HepG2 (cell line): ENCODE data around the gene MPHOSPH8. TPM values are rescaled to one million over a fixed set of nuclear protein-coding genes. Genes with fewer than 3 reads are reported as not detected.

Source experiments
- ATAC-seq: fragments of 200-7000 bp; cut with Tn5 transposase; 3 replicates; pipeline ENCODE4 v1.9.1; 2020; ENCODE audit warnings: mild to moderate bottlenecking, moderate library complexity
- BruUV-seq: library from RNA; stranded (reverse); fragments of 400-500 nt; replicated peaks from 2 replicates; lab custom pipeline; 2021; lab: Mats Ljungman, UMichigan
- CTCF ChIA-PET: fragments of 300-600 bp; formaldehyde crosslinking; extraction: SDS; loops from one replicate; lab custom pipeline; 2021; ENCODE audit warnings: low total read pairs, inconsistent platforms, low intra/inter-chr PET ratio; lab: Yijun Ruan, JAX
- POLR2A ChIA-PET: fragments of 350-600 bp; sonication (Branson Sonifier 250); formaldehyde crosslinking; loops from one replicate; lab custom pipeline; 2020; ENCODE audit warnings: antibody characterized with exemption, inconsistent platforms; lab: Yijun Ruan, JAX
- DNase-seq: peaks from one replicate; pipeline ENCODE4 v3.0.0-alpha.2; 2015; ENCODE audit warnings: low spot score
- FAIRE-seq: peaks from 3 replicates; lab custom pipeline; 2011; peaks lifted over from hg19 to GRCh38; lab: Jason Lieb, UNC
- H2AFZ ChIP-seq: one replicate; pipeline ENCODE4 v1.6.1; 2011; ENCODE audit warnings: low read length, inconsistent platforms
- H3K27ac ChIP-seq: fragments of 300-600 bp; 3 replicates; pipeline ENCODE4 v1.8.0; 2011; ENCODE audit warnings: mixed run types, mild to moderate bottlenecking, mixed read lengths, low read length, inconsistent platforms; ENCODE audit not compliant: insufficient read depth; ENCODE audit errors: extremely low read length
- H3K27me3 ChIP-seq, 2 experiments: fragments of 200-600 bp in 1 of 2; 2 replicates in 1 of 2; 3 replicates in 1 of 2; pipeline versions ENCODE4 v1.6.0 to v1.8.0; 2011; ENCODE audit warnings: low read length in 2 of 2, mild to moderate bottlenecking in 2 of 2, moderate library complexity in 2 of 2, inconsistent platforms in 1 of 2; ENCODE audit not compliant: insufficient read depth in 2 of 2, control insufficient read depth in 1 of 2
- H3K36me3 ChIP-seq, 2 experiments: fragments of 200-600 bp in 1 of 2; replicated peaks in 1 of 2; 2 replicates in 1 of 2; 3 replicates in 1 of 2; pipeline versions ENCODE4 v1.5.1 to v1.8.0; 2011; ENCODE audit warnings: low read length in 2 of 2, inconsistent platforms in 1 of 2; ENCODE audit not compliant: insufficient read depth in 2 of 2, control insufficient read depth in 1 of 2
- H3K4me1 ChIP-seq: 2 replicates; pipeline ENCODE4 v1.5.1; 2012; ENCODE audit warnings: low read length, inconsistent platforms; ENCODE audit not compliant: insufficient read depth
- H3K4me2 ChIP-seq: 2 replicates; pipeline ENCODE4 v1.6.0; 2011; ENCODE audit warnings: low read depth, low read length, inconsistent platforms
- H3K4me3 ChIP-seq, 3 experiments: fragments of 200-600 bp in 1 of 3; sonication (generic), shearing (Covaris generic) in 1 of 3; replicated peaks in 1 of 3; 2 replicates each; pipeline ENCODE4 v1.5.1; 2011 to 2016; ENCODE audit warnings: low read length in 3 of 3, inconsistent platforms in 2 of 3, low read depth in 2 of 3, mild to moderate bottlenecking in 2 of 3, control low read depth in 1 of 3, mixed read lengths in 1 of 3; ENCODE audit not compliant: insufficient read depth in 1 of 3
- H3K79me2 ChIP-seq: one replicate; pipeline ENCODE4 v1.6.1; 2011; ENCODE audit warnings: low read length, inconsistent platforms; ENCODE audit not compliant: insufficient read depth
- H3K9ac ChIP-seq: 2 replicates; pipeline ENCODE4 v1.6.0; 2011; ENCODE audit warnings: mild to moderate bottlenecking, low read depth, low read length, inconsistent platforms; ENCODE audit not compliant: insufficient read depth
- H3K9me3 ChIP-seq: 2 replicates; pipeline ENCODE4 v1.5.1; 2012; ENCODE audit warnings: mild to moderate bottlenecking, low read length
- H4K20me1 ChIP-seq: 2 replicates; pipeline ENCODE4 v1.6.0; 2011; ENCODE audit warnings: inconsistent platforms, mild to moderate bottlenecking, low read length, moderate library complexity; ENCODE audit not compliant: insufficient read depth
- ARNT2 ChIP-seq: sonication (generic); formaldehyde crosslinking; IDR thresholded peaks from 2 replicates; pipeline ENCODE4 v1.8.0; 2022; ENCODE audit warnings: mild to moderate bottlenecking, low read depth, missing genetic modification reagents, moderate library complexity
- MAFF ChIP-seq: IDR thresholded peaks from 2 replicates; pipeline ENCODE4 v1.6.1; 2011; ENCODE audit warnings: low read depth, low read length, improper control_type of control experiment
- MAFK ChIP-seq, 2 experiments: IDR thresholded peaks in 1 of 2; conservative IDR thresholded peaks in 1 of 2; 2 replicates each; pipeline ENCODE4 v1.6.1; 2011; ENCODE audit warnings: improper control_type of control experiment in 2 of 2, low read length in 2 of 2
- NR0B2 ChIP-seq: sonication (generic); formaldehyde crosslinking; IDR thresholded peaks from 2 replicates; pipeline ENCODE4 v1.4.0; 2020; ENCODE audit warnings: mild to moderate bottlenecking, missing genetic modification reagents
- PHB2 ChIP-seq: fragments of 450-650 bp; IDR thresholded peaks from 2 replicates; pipeline ENCODE4 v1.6.1; 2018; ENCODE audit not compliant: partially characterized antibody
- PHF8 ChIP-seq: sonication (generic); formaldehyde crosslinking; IDR thresholded peaks from 2 replicates; pipeline ENCODE4 v1.5.0; 2020; ENCODE audit warnings: missing genetic modification reagents
- SP5 ChIP-seq: IDR thresholded peaks from 2 replicates; pipeline ENCODE4 v1.6.1; 2016; ENCODE audit warnings: low read depth, borderline replicate concordance
- SRSF4 ChIP-seq: fragments of 200-400 bp; formaldehyde crosslinking; IDR thresholded peaks from one replicate; pipeline ENCODE4 v1.6.1; 2018; ENCODE audit warnings: mild to moderate bottlenecking, low read depth, low read length, moderate library complexity; ENCODE audit not compliant: poor library complexity, severe bottlenecking
- ZNF124 ChIP-seq: sonication (generic); formaldehyde crosslinking; IDR thresholded peaks from 2 replicates; pipeline ENCODE4 v1.4.0; 2020; ENCODE audit warnings: missing genetic modification reagents
- ZNF329 ChIP-seq: sonication (generic); formaldehyde crosslinking; IDR thresholded peaks from 2 replicates; pipeline ENCODE4 v1.9.0; 2021; ENCODE audit warnings: low read depth, mild to moderate bottlenecking, missing genetic modification reagents
- WGBS: methylation state at CpG from one replicate; pipeline ENCODE4 v1.1.6; 2017; ENCODE audit warnings: low lambda C conversion rate; 5-methylcytosine and 5-hydroxymethylcytosine counted together
- in situ Hi-C: cut with HindIII; loops from 2 replicates; pipeline ENCODE4 v1.10.0; 2017; ENCODE audit warnings: low pct_unique_long_range_greater_than_20kb; ENCODE audit not compliant: extremely low pct_ligation_motif_present
- intact Hi-C: fragments of 100-400 bp; cut with micrococcal nuclease; formaldehyde crosslinking; loops from one replicate; pipeline ENCODE4 v1.10.0; 2022; ENCODE audit not compliant: unreplicated experiment
- polyA plus RNA-seq, 8 experiments: library from polyadenylated mRNA; depleted of rRNA in 3 of 8; stranded (reverse) in 7 of 8; unstranded in 1 of 8; fragments of >200 nt; fragmentation: Illumina TruSeq in 4 of 8; extraction: Trizol in 4 of 8; gene quantifications; 2 replicates each; pipeline versions ENCODE4 v1.2.1 to v1.2.3, GENCODE V29; 2011 to 2016; ENCODE audit warnings: low read depth in 4 of 8, missing spikeins in 1 of 8, mixed read lengths in 1 of 8; ENCODE audit not compliant: insufficient read depth in 1 of 8
- total RNA-seq, 5 experiments: library from RNA; depleted of rRNA; stranded (reverse); fragments of >200 nt; fragmentation: Illumina TruSeq; extraction: Trizol; gene quantifications; 2 replicates each; pipeline ENCODE4 v1.2.3, GENCODE V29; 2016; ENCODE audit warnings: low read depth in 1 of 5

The MPHOSPH8 gene
- total and polyA plus RNA-seq, 2 of the 13 experiments (the other 11 are each of a cell fraction or from before 2014, with no cell fraction given): 17.3 to 20.9 TPM

DNA sequence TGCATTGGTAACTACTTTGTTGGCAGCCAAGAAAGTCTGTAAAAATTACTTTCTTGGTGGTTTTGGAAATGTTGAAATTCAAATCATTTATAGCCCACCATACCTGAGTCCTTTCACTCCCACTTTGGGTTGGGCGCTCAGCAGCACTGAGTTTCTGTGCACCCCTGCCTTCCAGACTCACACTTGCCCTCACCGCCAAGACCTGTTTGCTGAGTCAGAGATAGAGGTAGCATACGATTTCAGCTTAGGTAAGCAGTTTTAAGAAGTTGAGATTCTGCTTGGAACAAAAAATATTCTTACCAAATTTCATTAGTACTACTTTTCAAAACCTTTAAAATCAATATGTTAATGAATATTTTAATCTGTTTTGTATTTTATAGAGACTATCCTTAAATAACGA, 12.6 kb downstream of the MPHOSPH8 start:
- FAIRE-seq (no peak), DNase-seq (no peak)
- no TSS peak for BruUV-seq
- Histone ChIP-seq H3K4me3 (no peak overlapping the region), H3K27me3 (no peaks in the 10 kb centered on the region), H3K4me2 (no peak overlapping the region)
- 92% methylated on average over 4 of the region's 4 CpGs for WGBS
- peak; percentile 97 for TF ChIP-seq MAFF
- TF ChIP-seq MAFK (conservative IDR thresholded peaks at IDR 0.05 in 1 of 2, IDR thresholded peaks at IDR 0.05 in 1 of 2; ENCODE audit: low read length in 2 of 2): peak; percentile 95 to 98
- TF ChIP-seq ZNF329: no peak
- no peak for TF ChIP-seq PHB2
- TF ChIP-seq ARNT2 (CRISPR knock-in tag): no peak
- TF ChIP-seq NR0B2: no peak
- no peak for TF ChIP-seq SRSF4
- TF ChIP-seq, all 625 proteins: peak for 2
- Histone ChIP-seq H3K9me3 (no peaks in the 10 kb centered on the region), H3K9ac (no peak overlapping the region), H4K20me1 (no peaks in the 10 kb centered on the region), H3K4me1 (no peaks in the 10 kb centered on the region), H3K36me3 (peaks cover 6 to 51% of the 10 kb centered on the region in 2 experiments), H3K79me2 (no peaks in the 10 kb centered on the region), H3K27ac (no peak overlapping the region), H2AFZ (no peak overlapping the region)
- ATAC-seq: no peak
- ChIA-PET CTCF (no interaction called here), POLR2A (no interaction called here)
- in situ Hi-C loops (no loop called here), intact Hi-C loops (no loop called here)

GRCh38 chr13:19650742-19651141, 17.3 kb downstream of the MPHOSPH8 start:
- H3K4me2 ChIP-seq: no peak overlapping the region
- 97% methylated on average over 4 of the region's 4 CpGs for WGBS
- ATAC-seq (no peak), FAIRE-seq (no peak), DNase-seq (no peak)
- intact Hi-C loops: no loop called here
- peaks cover 8 to 35% of the 10 kb centered on the region in 2 experiments for H3K36me3 ChIP-seq
- BruUV-seq: no TSS peak
- H2AFZ ChIP-seq: no peak overlapping the region
- TF ChIP-seq MAFF (peak; percentile 93), PHF8 (CRISPR knock-in tag) (no peak), ZNF124 (CRISPR knock-in tag) (no peak), MAFK (conservative IDR thresholded peaks at IDR 0.05 in 1 of 2, IDR thresholded peaks at IDR 0.05 in 1 of 2; ENCODE audit: low read length in 2 of 2) (peak; percentile 91 to 96), SP5 (CRISPR knock-in tag) (no peak)
- TF ChIP-seq, all 625 proteins: peak for 2
- no peak overlapping the region for H3K4me3 ChIP-seq
- ChIA-PET POLR2A (no interaction called here), CTCF (no interaction called here)
- in situ Hi-C loops: no loop called here
- no peaks in the 10 kb centered on the region for H3K4me1 ChIP-seq
- no peaks in the 10 kb centered on the region for H3K79me2 ChIP-seq
- no peak overlapping the region for H3K27ac ChIP-seq
- H3K27me3 ChIP-seq: no peaks in the 10 kb centered on the region
- H3K9me3 ChIP-seq: no peaks in the 10 kb centered on the region
- H3K9ac ChIP-seq: no peak overlapping the region
- H4K20me1 ChIP-seq: no peaks in the 10 kb centered on the region
